Measurements from ENCODE around the gene RBBP8. TPM values are rescaled to one million over a fixed set of nuclear protein-coding genes. Genes with fewer than 3 reads are reported as not detected.

The RBBP8 gene
- total and polyA plus RNA-seq, 2 experiments from 2014 or later, result 27.1 to 45.2 TPM

DNA sequence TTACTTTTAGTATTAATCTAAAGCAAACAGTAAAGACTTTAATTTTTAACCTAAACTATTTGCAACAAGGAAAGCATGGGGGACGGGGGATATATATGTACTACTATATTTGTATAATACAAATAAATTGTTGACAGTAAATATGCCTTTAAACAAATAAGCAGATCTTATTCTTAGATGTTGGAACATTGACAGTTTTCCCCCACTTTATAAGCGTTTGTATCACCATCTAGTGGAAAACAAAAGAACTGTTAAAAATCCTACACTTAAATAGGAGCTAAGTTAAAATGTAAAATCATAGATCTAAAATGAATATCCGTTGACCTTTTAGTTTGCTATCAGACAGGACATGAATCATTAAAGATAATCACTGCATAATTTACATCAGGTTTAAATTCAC lies 50.0 kb downstream of the RBBP8 start:
- Histone ChIP-seq H3F3A (ENCODE audit: insufficient read depth) (peaks cover 1% of the 10 kb centered on the region; the same call in 1 of the 2 replicates), H2AFZ (no peak overlapping the region), H3K27ac (no peak overlapping the region), H4K20me1 (ENCODE audit: insufficient read depth) (no peaks in the 10 kb centered on the region), H3K9me2 (ENCODE audit: insufficient read depth) (no peaks in the 10 kb centered on the region), H3K4me1 (ENCODE audit: insufficient read depth) (peaks cover 7% of the 10 kb centered on the region), H3K36me3 (ENCODE audit: low read depth) (peaks cover 5% of the 10 kb centered on the region; the same call in 1 of the 2 replicates), H3K79me2 (ENCODE audit: insufficient read depth) (no peaks in the 10 kb centered on the region), H3K9me3 (ENCODE audit: low read depth) (no peaks in the 10 kb centered on the region), H3K4me3 (no peak overlapping the region), H3K27me3 (replicated peaks; ENCODE audit: insufficient read depth) (no peaks in the 10 kb centered on the region), H3K4me2 (ENCODE audit: unreplicated experiment) (no peak overlapping the region), H3K9ac (no peak overlapping the region)
- 3 to 6% methylated on average over 3 of the region's 3 CpGs for WGBS, 2 experiments (ENCODE audit: low coverage in 1 of 2, low lambda C conversion rate in 2 of 2, missing lambda C conversion rate in 2 of 2)
- DNase-seq, result peak; percentile 79
- in situ Hi-C loops (cut with MboI), result loop anchor here (10.0 kb wide), 1 partner anchor 168 kb away; no protein-coding TSS in a partner anchor
- no peak for TF ChIP-seq EZH2phosphoT487 (IDR thresholded peaks at IDR 0.05; ENCODE audit: insufficient read depth, low read depth)
- TF ChIP-seq EZH2 (IDR thresholded peaks at IDR 0.05; ENCODE audit: insufficient read depth, poor library complexity, severe bottlenecking), result no peak

DNA sequence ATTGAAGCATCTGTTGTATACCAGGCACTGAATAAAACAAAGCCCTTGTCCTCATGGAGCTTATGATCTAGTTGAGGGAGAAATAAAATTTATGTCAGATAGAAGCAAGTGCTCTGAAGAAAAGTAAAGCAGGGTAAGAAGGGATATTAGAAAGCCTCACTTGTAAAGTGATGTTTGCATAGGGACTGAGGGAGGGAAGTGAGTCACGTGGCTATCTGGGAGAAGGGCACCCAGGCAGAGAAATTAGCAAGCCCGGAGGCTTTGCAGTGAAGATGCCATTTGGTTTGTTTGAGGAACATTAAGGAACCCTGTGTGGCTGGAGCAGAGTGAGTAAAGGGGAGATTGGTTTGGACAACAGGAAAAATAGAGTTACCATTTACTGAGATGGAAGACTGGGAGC lies 52.1 kb downstream of the RBBP8 start:
- in situ Hi-C loops (cut with MboI), result loop anchor here (10.0 kb wide), 1 partner anchor 170 kb away; no protein-coding TSS in a partner anchor
- Histone ChIP-seq H3K27me3 (replicated peaks; ENCODE audit: insufficient read depth) (no peaks in the 10 kb centered on the region), H3K9me3 (ENCODE audit: low read depth) (no peaks in the 10 kb centered on the region), H2AFZ (no peak overlapping the region), H3K4me2 (ENCODE audit: unreplicated experiment) (no peak overlapping the region), H3F3A (ENCODE audit: insufficient read depth) (no peaks in the 10 kb centered on the region), H3K9ac (no peak overlapping the region), H3K4me1 (ENCODE audit: insufficient read depth) (no peaks in the 10 kb centered on the region), H4K20me1 (ENCODE audit: insufficient read depth) (no peaks in the 10 kb centered on the region), H3K36me3 (ENCODE audit: low read depth) (peaks cover 5% of the 10 kb centered on the region), H3K27ac (no peak overlapping the region), H3K4me3 (no peak overlapping the region), H3K9me2 (ENCODE audit: insufficient read depth) (no peaks in the 10 kb centered on the region), H3K79me2 (ENCODE audit: insufficient read depth) (no peaks in the 10 kb centered on the region)
- DNase-seq, result no peak
- TF ChIP-seq EZH2phosphoT487 (IDR thresholded peaks at IDR 0.05; ENCODE audit: insufficient read depth, low read depth) (no peak), EZH2 (IDR thresholded peaks at IDR 0.05; ENCODE audit: insufficient read depth, poor library complexity, severe bottlenecking) (no peak)
- WGBS, 2 experiments (ENCODE audit: low coverage in 1 of 2, low lambda C conversion rate in 2 of 2, missing lambda C conversion rate in 2 of 2), result 86 to 91% methylated on average over 2 of the region's 2 CpGs

DNA sequence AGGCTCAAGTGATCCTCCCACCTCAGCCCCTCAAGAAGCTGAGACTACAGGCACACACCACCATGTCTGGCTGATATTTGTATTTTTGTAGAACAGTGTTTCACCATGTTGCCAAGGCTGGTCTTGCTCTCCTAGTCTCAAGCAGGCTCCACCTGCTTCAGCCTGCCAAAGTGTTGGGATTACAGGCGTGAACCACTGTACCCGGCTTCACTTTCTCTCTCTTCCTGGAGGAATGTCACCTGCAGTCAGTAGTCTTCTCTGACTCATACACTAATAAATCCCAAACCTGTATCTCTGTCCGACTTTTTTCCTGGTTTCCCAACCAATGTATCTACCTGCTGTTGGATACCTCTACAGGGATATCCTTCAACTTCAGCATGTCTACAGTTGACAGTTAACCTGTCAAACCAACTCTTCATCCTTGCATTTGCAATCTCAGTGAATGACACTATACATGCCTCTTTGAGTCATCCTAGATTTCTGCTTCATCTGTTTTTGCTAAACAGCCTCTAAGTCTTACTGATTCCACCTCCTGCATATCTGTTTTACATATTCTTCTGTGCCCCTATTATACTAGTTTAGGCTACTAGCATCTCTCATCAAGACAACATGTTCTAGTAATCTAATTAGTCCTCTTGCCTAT lies 54.5 kb downstream of the RBBP8 start:
- Histone ChIP-seq H3K79me2 (ENCODE audit: insufficient read depth) (no peaks in the 10 kb centered on the region), H3K27me3 (replicated peaks; ENCODE audit: insufficient read depth) (no peaks in the 10 kb centered on the region), H3F3A (ENCODE audit: insufficient read depth) (no peaks in the 10 kb centered on the region), H2AFZ (no peak overlapping the region), H3K27ac (no peak overlapping the region), H3K36me3 (ENCODE audit: low read depth) (no peaks in the 10 kb centered on the region; the same call in 1 of the 2 replicates), H4K20me1 (ENCODE audit: insufficient read depth) (no peaks in the 10 kb centered on the region), H3K4me2 (ENCODE audit: unreplicated experiment) (no peak overlapping the region), H3K4me3 (no peak overlapping the region), H3K4me1 (ENCODE audit: insufficient read depth) (no peaks in the 10 kb centered on the region), H3K9me3 (ENCODE audit: low read depth) (no peaks in the 10 kb centered on the region), H3K9me2 (ENCODE audit: insufficient read depth) (no peaks in the 10 kb centered on the region), H3K9ac (no peak overlapping the region)
- WGBS, 2 experiments (ENCODE audit: low coverage in 1 of 2, low lambda C conversion rate in 2 of 2, missing lambda C conversion rate in 2 of 2), result 96 to 97% methylated on average over 3 of the region's 3 CpGs
- in situ Hi-C loops (cut with MboI), result loop anchor here (10.0 kb wide), 1 partner anchor 173 kb away; no protein-coding TSS in a partner anchor
- TF ChIP-seq EZH2 (IDR thresholded peaks at IDR 0.05; ENCODE audit: insufficient read depth, poor library complexity, severe bottlenecking) (no peak), EZH2phosphoT487 (IDR thresholded peaks at IDR 0.05; ENCODE audit: insufficient read depth, low read depth) (no peak)
- no peak for DNase-seq

DNA sequence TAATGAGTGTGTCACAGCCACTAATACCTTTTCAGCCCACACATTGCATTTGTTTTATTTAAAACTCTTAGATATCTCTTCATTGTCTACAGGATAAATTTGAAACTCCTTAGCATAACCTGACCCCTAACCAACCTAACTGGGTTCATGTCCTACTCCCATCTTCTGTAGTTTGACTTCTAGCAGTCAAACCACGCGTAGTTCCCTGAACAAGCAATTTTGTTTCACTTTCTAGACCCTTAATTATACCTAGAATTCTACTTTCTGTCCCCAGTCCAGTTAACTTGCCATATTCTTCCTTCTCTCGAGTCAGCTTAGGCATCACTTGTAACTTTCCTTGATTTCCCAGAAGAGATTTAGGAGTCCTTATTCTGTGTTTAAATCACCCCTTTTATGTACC lies 55.1 kb downstream of the RBBP8 start:
- in situ Hi-C loops (cut with MboI), result loop anchor here (10.0 kb wide), 1 partner anchor 173 kb away; no protein-coding TSS in a partner anchor
- no peak overlapping the region for H3K4me2 ChIP-seq (ENCODE audit: unreplicated experiment)
- H2AFZ ChIP-seq, result no peak overlapping the region
- no peaks in the 10 kb centered on the region for H3K27me3 ChIP-seq (replicated peaks; ENCODE audit: insufficient read depth)
- H3K9ac ChIP-seq, result no peak overlapping the region
- DNase-seq, result no peak
- no peaks in the 10 kb centered on the region for H3K9me3 ChIP-seq (ENCODE audit: low read depth)
- peaks cover under 1% of the 10 kb centered on the region; the same call in 1 of the 2 replicates for H3K36me3 ChIP-seq (ENCODE audit: low read depth)
- WGBS, 2 experiments (ENCODE audit: low coverage in 1 of 2, low lambda C conversion rate in 2 of 2, missing lambda C conversion rate in 2 of 2), result 96 to 98% methylated on average over 3 of the region's 3 CpGs
- H3K79me2 ChIP-seq (ENCODE audit: insufficient read depth), result no peaks in the 10 kb centered on the region
- H3K4me1 ChIP-seq (ENCODE audit: insufficient read depth), result no peaks in the 10 kb centered on the region
- H3K27ac ChIP-seq, result no peak overlapping the region
- no peak overlapping the region for H3K4me3 ChIP-seq
- H3K9me2 ChIP-seq (ENCODE audit: insufficient read depth), result no peaks in the 10 kb centered on the region
- H3F3A ChIP-seq (ENCODE audit: insufficient read depth), result no peaks in the 10 kb centered on the region
- H4K20me1 ChIP-seq (ENCODE audit: insufficient read depth), result no peaks in the 10 kb centered on the region
- no peak for TF ChIP-seq EZH2phosphoT487 (IDR thresholded peaks at IDR 0.05; ENCODE audit: insufficient read depth, low read depth)
- no peak for TF ChIP-seq EZH2 (IDR thresholded peaks at IDR 0.05; ENCODE audit: insufficient read depth, poor library complexity, severe bottlenecking)

Data from GM23248 (cell line).